GM18861 (cell line): ENCODE data around the gene NSFL1C.
"Not testable (repeated sequence)": the region's sequence is repeated elsewhere in the genome, so short reads cannot be mapped to it uniquely, and the experiment has no call there.

Source experiments
- ATAC-seq: cut with Tn5 transposase; IDR thresholded peaks from one replicate; pipeline ENCODE4 v1.9.1; 2021; ENCODE audit not compliant: unreplicated experiment

The NSFL1C gene

DNA sequence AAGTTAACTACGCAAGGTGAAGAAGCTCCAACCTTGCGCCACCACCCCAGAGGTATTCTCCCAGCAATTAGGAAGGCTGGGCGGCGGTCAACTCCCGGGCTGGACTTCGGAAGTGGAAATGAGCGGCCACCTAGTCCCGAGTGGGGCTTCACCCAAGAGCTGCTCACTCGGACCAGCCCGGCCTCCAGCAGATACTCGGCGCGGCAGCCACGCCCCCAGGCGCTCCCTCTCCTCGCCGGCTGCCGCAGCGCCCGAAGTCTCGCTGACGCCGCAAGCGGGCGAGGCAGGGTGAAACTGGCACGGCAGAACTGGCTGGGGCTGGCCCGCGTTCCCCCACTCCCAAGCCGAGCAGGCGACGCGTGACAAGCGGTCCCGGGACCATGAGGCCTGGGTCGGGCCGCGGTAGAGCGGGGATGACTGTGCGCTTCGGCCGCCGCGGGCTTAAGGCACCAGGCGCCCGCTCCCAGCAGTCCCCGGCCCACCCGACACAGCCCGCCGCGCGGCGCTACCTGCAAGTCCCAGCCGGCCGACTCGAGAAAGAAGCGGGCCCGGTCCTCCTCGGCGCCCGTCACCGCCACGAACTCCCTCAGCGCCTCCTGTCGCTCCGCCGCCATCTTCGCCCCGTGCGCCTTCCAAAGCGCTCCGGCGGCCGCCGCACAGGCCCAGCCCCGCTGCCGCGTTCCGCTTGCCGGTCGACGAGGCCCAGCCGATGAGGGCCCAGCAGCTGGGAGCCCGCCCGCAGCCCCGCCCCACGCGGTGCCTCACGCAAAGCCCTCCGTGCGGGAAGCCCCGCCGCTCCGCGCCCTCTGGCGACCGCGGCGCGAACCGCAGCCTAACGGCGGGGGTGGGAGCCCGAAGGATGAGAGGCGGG is at the start of gene NSFL1C:
Gene NSFL1C, minus strand, starts transcription at position 639 of the 871 bp plus-strand sequence. Its CDS starts 25 bp downstream, at position 614.
- peak; percentile 69 for ATAC-seq

- no peak for ATAC-seq
Observed at GRCh38 chr20:1513801-1514200, 47.2 kb upstream of the NSFL1C start.

DNA sequence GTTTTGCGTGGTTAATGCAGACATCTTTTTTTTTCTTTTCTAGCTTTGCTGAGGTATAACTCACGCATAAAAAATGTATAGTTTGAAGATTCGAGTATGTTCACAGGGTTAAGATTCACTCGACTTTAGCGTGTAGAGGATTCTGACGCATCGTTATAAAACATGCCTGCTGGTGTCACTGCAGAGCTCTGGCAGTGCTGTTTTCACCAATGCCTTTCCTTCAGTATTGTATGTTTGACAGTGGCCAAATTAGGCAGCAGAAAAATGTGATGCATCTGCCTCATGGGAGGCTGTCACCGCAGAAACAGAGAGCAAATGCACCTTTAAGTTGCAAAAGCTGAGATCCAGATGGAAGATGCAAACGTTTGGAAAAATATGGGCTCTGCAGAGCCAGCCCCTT is 42.6 kb upstream of the NSFL1C start:
- no peak for ATAC-seq

GRCh38 chr20:1508574-1508973 is 41.9 kb upstream of the NSFL1C start:
- ATAC-seq: no peak

DNA sequence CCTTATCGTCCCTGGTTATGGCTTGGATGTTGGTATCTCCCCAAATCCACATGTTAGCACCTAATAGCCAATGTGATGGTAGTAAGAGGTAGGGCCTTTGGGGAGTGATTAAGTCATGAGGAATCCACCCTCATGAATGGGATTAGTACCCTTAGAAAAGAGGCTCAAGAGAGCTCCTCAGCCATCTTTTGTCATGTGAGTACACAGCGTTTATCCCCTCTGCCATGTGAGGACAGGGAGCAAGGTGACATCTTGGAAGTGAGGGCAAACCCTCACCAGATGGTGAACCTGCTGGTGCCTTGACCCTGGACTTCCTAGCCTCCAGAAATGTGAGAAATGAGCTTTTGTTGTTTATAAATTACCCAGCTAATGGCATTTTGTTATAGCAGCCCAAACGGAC is 40.6 kb upstream of the NSFL1C start:
- no peak for ATAC-seq

DNA sequence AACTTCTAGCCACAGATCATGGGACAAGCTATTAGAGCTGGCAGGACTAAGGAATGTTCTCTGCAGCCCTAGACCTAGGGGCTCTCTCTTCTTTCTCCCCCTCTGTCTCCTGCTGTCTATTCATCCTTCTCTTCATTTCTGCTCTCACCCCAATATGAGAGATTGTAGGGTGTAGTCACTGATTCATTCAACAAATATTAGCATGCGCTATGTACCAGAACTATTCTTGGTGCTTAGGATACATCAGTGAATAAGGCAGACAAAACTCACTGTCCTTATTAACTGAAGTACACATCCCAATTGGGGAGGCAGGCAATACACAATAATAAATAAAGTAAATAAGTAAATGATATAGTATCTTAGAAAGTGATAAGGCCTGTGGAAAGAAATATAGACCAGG is 39.2 kb upstream of the NSFL1C start:
- ATAC-seq: no peak

DNA sequence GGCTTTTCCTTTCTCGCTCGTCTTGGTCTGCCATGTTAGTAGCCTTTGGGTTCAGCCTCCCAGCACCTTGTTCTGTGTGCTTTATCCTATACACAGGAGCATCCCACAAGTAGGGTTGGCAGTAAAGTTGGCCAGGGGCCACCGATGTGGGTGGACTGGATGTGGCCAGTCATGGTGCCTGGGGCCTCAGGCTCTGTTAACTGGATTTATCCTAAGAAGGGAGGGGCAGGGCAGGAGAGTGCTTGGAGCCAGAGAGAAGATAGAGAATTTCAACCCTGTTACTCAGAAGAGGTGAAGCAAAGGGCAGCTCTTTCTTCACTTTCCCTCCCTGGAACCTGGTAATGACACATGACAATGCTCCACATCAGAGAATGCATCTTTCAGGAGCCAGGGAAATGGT is 38.7 kb upstream of the NSFL1C start:
- ATAC-seq: no peak

DNA sequence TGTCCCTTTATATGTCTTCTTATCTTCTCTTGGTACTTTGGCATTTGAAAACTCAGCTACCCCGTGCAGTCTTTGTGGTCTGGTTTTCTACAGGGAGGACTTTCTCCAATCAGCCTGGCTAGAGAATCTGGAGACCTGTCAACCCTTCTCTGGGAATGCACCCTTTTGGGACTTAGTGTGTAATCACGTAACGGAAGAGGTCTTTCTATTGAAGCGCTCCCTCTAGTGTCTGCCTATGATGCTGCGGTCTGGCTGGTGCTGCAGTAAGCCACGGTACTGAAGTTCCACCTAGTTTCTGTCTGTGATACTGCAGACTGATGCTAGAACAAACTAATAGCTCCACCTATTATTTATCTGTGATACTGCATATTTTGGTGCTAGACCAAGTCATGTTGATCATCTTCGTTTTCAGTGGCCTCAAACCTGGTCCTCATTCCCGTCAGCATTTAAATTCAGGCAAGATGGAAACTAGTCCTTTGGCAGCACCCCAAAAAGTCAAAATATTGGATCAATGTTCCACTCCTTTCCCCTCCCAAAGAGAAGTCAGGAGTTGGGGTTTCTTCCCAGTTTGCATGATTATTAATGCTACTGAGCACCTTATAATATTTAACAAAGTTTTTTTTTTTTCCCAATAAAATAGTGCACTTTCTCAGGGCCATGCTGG is 37.0 kb upstream of the NSFL1C start:
- peak; percentile 93 for ATAC-seq

- ATAC-seq: no peak
Observed at GRCh38 chr20:1500496-1500895, 33.8 kb upstream of the NSFL1C start.

DNA sequence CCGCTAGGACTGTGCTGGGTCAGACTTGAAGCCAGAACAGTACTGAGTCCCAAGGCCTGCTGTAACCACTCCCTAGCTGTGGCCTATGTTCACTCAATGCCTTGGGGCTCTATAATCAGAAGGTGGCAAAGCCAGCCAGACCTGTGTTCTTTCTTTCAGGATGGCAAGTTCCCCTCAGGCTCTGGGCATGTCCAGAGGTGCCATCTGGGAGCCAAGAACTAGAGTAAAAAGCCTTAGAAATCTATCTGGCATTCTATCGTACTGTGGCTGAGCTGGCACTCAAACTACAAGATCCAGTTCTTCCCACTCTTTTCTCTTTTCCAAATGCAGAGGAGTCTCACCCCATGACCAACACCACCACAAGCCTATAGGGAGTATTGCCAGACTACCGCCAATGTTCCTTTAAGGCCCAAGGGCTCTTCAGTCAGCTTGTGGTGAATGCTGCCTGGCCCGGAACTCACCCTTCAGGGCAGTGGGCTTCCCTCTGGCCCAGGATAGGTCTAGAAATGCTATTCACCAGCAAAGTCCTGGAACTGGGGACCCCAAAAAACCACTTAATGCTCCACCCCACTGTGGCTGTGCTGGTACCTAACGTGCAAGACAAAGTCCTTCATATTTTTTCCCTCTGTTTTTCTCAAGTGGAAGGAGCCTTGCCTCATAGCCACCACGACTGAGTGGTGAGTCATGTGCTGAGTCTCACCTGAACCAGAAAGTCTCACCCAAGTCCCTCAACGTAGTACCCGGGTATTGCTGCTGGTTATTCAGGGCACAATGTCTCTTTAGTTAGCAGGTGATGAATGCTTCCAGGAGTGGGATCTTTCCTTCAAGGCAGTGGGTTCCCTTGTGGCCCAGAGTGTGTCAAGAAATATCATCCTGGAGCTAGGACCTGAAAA is 33.1 kb upstream of the NSFL1C start:
- ATAC-seq: no peak

DNA sequence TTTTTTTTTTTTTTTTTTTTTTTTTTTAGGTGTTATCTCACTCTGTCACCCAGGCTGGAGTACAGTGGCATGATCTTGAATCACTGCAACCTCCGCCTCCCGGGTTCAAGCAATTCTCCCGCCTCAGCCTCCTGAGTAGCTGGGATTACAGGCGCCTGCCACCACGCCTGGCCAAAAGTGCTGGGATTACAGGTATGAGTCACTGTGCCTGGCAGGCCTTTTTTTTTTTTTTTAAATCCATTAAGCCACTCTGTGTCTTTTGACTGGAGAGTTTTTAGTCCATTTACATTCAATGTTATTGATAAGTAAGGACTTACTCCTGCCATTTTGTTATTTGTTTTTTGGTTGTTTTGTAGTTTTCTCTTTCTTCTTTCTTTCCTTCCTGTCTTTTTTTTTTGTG is 30.7 kb upstream of the NSFL1C start:
- not testable (repeated sequence) for ATAC-seq

GRCh38 chr20:1496930-1497329 is 30.3 kb upstream of the NSFL1C start:
- no peak for ATAC-seq

DNA sequence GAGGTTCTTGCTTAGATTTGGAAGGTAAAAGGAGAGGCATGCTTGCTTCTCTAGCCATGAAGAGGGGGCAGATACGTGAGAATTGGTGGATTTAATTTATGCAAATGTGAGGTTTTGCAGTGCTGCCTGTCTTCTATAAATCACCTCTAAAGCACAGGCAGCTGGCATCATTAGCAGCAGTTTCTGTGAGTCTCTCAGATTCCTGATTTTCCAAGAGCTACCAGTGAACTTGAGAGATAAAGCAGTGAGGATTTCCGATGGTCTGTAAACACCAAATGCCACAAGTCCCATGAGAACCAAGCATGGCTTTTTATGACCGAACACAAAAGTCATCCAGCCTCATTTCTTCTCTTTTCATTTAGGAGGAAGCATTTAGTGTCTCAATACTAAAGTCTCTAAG is 27.8 kb upstream of the NSFL1C start:
- no peak for ATAC-seq

DNA sequence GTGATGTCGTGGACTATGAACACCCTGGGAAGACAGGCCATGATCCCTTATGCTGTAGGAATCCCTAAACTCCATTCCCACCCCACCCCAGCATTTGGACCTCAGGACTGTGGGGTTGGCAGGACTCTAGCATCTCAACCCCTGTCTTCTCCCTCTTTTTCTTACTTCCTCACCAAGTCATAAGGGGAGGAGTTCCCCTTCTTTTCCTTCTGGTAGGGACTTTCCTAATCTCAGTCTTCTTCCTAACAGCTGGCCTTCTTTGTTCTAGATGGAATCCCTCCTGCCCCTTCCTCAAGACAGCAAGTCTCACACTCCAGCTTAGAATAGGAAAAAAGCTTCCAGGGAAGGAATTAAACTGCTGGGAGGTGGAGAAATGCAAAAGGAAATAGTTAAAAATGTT is 26.9 kb upstream of the NSFL1C start:
- ATAC-seq: no peak

DNA sequence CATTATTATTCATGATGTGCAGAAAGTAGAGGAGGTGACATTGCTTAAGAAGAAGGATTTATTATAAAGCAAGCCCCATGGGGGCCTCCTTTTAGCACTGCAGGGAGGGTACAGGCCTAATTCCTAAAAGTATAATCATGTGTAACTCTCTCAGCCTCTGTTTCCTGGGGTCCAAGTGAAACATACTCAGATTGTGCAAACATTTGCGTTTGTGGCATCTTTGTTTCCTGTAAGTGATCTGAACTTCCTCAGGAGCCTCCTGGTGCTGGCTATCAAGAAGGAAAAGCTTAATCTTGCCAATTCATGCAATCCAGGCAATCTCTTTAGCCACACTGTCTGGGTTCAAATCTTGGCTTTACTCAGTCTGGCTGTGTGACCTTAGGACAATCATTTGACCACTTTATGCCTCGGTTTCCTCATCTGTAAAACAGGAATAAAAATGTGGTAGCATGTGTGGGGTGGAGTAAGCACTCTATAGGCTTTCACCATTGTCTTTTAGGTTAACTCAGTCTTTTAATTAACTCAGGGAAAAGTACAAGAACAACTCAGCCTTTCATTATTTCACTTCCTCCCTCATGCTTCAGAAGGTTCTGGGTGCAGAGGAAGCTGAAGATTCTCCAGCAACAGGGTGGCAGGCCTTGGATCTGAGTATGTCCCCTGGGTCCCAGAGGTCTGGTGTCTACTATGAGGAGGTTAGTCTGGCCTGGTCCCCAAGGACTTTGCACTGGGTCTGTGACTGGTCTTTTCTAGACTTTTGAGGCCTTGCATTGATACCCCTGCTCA is 25.4 kb upstream of the NSFL1C start:
- no peak for ATAC-seq

GRCh38 chr20:1491281-1491840 is 24.7 kb upstream of the NSFL1C start, which contains the start of gene SIRPB2:
SIRPB2 (minus strand) TSS chr20:1491420; CDS start chr20:1491359, 61 bp downstream.
- no peak for ATAC-seq

DNA sequence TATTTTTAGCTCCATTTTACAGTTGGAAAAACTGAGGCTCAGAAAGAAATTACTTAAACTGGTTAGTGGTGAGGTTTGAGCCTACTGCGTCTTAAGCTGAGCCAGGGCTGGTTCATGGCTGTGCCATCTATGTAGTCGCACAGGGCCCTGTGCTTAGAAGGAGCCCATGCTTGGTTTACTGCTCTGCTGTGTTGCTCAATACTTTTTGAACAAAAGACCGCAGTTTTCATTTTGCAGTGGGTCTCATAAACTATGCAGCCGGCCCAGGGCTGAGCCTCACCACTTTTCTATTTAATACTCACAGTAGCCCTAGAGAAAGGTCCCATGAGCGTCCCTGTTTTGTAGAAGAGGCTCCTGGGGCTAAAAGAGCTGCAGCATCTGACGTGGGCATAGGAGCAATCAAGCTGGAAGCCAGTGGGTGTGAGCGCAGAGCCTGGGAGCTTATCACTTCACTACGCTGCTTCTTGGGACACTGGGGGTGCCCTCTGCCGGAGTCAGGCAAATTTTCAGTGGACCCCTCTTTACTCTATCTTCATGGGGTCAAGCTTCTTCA is 24.1 kb upstream of the NSFL1C start:
- no peak for ATAC-seq

- ATAC-seq: no peak
Observed at GRCh38 chr20:1489764-1490436, 23.3 kb upstream of the NSFL1C start.

GRCh38 chr20:1489325-1489724 is 22.7 kb upstream of the NSFL1C start:
- no peak for ATAC-seq
